NCI-H2081 treated with DMSO at 0.1 percent for 48 hours (cell line): ENCODE results near the gene CELSR3.

Experiments used
- DNase-seq: peaks from one replicate; lab custom pipeline; 2025; lab: John Stamatoyannopoulos, UW

Gene CELSR3, protein sequence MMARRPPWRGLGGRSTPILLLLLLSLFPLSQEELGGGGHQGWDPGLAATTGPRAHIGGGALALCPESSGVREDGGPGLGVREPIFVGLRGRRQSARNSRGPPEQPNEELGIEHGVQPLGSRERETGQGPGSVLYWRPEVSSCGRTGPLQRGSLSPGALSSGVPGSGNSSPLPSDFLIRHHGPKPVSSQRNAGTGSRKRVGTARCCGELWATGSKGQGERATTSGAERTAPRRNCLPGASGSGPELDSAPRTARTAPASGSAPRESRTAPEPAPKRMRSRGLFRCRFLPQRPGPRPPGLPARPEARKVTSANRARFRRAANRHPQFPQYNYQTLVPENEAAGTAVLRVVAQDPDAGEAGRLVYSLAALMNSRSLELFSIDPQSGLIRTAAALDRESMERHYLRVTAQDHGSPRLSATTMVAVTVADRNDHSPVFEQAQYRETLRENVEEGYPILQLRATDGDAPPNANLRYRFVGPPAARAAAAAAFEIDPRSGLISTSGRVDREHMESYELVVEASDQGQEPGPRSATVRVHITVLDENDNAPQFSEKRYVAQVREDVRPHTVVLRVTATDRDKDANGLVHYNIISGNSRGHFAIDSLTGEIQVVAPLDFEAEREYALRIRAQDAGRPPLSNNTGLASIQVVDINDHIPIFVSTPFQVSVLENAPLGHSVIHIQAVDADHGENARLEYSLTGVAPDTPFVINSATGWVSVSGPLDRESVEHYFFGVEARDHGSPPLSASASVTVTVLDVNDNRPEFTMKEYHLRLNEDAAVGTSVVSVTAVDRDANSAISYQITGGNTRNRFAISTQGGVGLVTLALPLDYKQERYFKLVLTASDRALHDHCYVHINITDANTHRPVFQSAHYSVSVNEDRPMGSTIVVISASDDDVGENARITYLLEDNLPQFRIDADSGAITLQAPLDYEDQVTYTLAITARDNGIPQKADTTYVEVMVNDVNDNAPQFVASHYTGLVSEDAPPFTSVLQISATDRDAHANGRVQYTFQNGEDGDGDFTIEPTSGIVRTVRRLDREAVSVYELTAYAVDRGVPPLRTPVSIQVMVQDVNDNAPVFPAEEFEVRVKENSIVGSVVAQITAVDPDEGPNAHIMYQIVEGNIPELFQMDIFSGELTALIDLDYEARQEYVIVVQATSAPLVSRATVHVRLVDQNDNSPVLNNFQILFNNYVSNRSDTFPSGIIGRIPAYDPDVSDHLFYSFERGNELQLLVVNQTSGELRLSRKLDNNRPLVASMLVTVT (N-terminal part only)

GRCh38 chr3:48662753-48663488 lies at the start of gene CELSR3:
CELSR3 (minus strand) TSS chr3:48662886; CDS start chr3:48662634, 252 bp downstream.
- peak; percentile 17 for DNase-seq

DNA sequence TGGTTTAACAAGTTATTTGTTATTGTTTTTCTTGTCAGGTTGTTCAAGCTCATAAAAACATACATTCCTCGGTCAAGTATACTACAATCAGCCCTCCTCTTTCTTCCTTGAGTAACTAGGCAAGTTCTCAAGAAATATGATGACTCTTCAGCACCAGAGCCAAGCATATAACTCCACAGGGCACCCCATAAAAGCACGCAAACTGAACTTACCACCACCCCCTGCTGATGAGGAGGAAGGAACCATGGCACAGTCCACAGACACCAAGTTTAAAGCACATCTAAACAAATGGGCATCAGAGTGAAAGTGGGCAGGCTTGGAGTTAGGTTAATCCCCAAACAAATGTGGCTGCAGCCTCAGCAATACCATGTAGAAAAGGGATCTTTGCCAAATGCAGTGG lies 49.0 kb upstream of the CELSR3 start:
- DNase-seq = no peak

DNA sequence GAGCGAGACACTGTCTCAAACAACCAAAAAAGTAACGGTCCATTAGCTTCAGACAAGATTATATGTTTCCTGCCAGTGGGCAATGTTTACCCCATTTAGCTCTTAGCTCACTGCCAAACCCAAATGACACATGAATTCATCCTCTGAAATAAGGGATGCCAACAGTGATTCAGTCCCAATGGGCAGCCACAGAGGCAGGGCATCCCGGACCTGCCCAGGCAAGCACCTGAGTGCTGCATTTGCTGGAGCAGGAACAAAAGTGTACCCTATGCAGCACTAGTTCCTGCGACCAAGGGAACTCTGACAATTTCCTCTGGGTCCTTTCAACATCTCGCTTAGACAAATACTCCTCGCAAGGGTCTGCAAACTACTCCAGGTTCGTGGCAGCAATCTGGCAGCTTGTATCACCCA lies 46.4 kb upstream of the CELSR3 start:
- DNase-seq = no peak

- DNase-seq = no peak
Measured at GRCh38 chr3:48708481-48708889, 45.8 kb upstream of the CELSR3 start.

DNA sequence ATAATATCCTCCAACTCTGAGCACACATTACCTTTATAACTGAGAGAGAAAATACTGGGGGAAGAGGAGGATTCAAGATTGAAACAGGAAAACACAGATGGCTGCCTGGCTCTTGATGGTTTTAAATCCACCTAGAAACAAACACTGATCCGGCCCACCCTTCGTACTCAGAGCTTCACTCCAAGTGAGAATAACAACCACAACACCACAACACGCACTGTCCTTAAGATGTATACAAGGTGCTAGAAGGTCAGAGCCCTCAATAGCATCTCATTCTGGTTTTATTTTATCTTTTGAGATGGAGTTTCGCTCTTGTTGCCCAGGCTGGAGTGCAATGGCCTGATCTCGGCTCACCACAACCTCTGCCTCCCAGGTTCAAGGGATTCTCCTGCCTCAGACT lies 44.5 kb upstream of the CELSR3 start:
- no peak for DNase-seq

DNA sequence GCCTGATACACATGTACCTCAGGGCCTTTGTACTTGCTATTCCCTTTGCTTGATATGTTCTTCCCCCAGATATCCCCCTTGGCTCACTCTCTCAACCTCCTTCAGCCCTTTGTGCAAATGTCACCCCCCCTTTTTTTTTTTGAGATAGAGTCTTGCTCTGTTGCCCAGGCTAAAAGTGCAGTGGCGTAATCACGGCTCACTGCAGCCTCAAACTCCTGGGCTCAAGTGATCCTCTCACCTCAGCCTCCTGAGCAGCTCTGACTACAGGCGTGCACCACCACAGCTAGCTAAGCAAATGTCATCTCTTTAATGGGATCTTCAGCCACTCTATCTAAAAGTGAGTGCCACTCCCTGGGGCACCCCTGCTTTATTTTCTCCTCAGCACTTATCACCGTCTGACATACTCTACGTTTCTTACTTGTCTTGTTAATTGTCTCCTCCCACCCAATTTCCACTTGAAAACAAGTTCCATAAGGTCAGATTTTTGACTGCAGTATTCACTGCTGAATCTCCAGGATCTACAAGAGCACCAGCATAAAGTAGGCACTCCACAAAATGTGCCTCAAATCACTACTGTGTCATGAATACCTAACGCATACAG lies 39.7 kb upstream of the CELSR3 start:
- no peak for DNase-seq

- no peak for DNase-seq
Measured at GRCh38 chr3:48700731-48701405, 38.2 kb upstream of the CELSR3 start.

DNA sequence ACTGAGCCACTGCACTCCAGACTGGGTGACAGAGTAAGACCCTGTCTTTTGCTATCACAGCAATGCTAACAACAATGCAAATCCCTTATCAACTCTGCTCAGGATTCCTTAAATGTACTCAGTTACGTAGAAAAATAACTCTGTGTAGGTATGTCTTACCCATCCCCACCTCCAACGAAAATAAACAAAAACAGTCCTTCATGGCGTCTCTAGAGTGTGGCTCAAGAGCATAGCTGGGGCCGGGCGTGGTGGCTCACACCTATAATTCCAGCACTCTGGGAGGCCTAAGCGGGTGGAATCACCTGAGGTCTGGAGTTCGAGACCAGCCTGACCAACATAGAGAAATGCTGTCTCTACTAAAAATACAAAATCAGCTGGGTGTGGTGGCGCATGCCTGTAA lies 36.2 kb upstream of the CELSR3 start:
- no peak for DNase-seq

GRCh38 chr3:48697952-48698351 lies 35.3 kb upstream of the CELSR3 start:
- DNase-seq = no peak

DNA sequence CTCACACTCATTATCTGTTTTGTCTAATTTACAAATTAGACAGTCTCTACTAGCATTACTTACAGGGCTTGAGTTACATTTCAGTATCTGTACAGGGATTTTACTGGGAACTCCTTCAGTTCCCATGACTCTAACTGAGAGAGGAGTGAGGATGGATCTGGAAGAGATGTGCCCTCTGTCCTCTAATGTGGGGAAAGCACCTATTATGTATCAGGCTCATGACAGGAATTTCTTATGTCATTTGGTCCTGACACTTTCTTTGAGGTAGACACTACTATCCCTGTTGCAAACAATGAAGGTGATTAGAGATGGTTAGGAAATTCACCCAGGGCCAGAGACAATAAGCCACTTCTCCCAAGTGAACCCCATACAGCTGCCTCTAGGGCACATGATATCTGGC lies 33.9 kb upstream of the CELSR3 start:
- no peak for DNase-seq

DNA sequence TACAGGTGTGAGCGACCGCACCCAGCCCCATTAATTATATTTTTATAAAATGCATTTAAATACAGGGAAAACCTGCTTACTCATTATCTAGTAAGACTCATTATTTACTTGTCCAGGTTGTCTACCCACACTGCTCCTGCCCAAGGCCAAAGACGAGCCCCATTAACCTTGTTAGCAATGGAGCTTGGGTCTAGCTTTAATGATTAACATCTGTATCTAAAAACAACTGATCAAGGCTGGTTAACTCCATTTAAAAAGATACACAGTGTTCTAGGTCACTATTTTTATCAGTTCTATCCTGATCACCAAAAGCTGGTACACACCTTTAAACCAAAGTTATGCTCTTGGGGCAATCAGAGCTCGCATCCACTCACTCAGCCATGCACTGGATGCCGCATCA lies 33.5 kb upstream of the CELSR3 start:
- no peak for DNase-seq

DNA sequence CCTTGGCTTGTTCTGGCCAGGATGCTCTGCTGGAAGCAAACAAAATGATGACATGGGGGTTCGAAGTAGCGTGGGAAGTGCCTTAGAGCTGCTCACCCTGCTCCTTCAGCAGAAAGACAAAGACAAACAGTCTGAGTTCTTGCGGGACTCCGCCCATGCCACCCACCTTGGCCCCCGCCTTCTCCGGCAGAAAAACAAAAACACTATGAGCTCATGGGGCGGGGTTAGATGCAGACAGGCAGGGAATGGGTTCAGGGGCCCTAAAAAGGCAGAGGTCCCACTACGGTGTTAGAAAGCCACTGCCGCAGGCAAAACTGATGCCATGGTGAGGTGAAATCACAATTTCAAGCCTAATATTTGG lies 32.7 kb upstream of the CELSR3 start:
- no peak for DNase-seq

- no peak for DNase-seq
Measured at GRCh38 chr3:48694610-48695392, 32.1 kb upstream of the CELSR3 start.

GRCh38 chr3:48693826-48694225 lies 31.1 kb upstream of the CELSR3 start:
- DNase-seq = no peak

DNA sequence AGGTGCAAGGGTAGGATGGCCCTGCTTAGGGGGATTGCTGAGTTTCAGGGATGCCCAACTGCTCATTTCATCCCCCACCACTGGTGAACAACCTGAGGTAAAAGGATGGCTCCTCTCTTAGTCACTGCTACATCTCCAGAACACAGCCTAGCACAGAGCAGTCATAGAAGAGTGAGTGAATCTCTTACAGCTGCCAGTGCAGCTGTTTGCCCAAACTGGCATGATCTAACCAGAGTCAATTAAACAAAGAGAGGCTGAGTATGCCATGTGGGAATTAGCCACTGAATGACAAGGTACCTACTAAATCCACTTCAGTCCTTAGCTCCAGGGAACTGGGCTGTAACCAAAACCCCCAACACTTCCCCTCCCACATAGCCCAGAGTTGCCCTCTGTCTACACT lies 29.9 kb upstream of the CELSR3 start:
- no peak for DNase-seq

DNA sequence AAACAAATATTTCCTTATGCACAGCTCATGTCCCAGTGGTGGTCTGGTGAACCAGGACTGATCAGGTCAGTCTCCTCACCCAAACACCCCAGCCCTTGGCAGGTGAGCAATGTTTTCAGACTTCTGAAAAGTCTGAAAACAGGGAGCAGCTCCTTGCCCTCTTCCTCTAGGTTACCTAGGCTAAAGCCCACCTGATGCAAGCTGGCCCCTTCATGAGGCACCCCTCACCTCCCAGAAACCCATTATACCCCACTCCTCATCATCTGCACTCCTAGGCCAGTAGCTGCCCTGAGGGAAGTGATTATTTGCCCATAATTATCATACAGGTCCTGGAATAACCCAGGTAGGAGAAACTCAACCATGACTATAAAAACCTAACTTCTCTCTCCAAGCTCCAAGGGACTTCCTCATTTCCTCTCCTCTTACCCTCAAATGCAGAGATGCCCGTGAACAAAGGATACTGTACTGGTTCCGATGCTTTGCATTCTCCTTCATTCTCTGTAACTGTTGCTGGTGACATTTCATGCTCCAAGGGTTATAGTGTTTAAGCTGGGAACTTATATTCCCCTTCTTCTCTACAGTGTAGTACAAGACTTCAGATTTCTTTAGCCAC lies 28.3 kb upstream of the CELSR3 start:
- DNase-seq = no peak

- DNase-seq = no peak
Measured at GRCh38 chr3:48689384-48689783, 26.7 kb upstream of the CELSR3 start.

- no peak for DNase-seq
Measured at GRCh38 chr3:48688737-48689075, 26.0 kb upstream of the CELSR3 start.

- DNase-seq = no peak
Measured at GRCh38 chr3:48688032-48688736, 25.5 kb upstream of the CELSR3 start.
